ENCODE measurements around the gene RTN4R.

RTN4R gene

GRCh38 chr22:20203142-20203551, 65.0 kb downstream of the RTN4R start:
- in situ Hi-C loops (cut with MboI; ENCODE audit: low pct_unique_long_range_greater_than_20kb, low sequenced_read_pairs, unreplicated experiment), result no loop called here
- DNase-seq (ENCODE audit: low spot score), result no peak
- no peak for TF ChIP-seq CTCF (IDR thresholded peaks at IDR 0.05; ENCODE audit: extremely low read depth, insufficient read depth, missing control alignments)

GRCh38 chr22:20201837-20202392, 66.2 kb downstream of the RTN4R start:
- TF ChIP-seq CTCF (IDR thresholded peaks at IDR 0.05; ENCODE audit: extremely low read depth, insufficient read depth, missing control alignments), result no peak
- in situ Hi-C loops (cut with MboI; ENCODE audit: low pct_unique_long_range_greater_than_20kb, low sequenced_read_pairs, unreplicated experiment), result no loop called here
- no peak for DNase-seq (ENCODE audit: low spot score)

- in situ Hi-C loops (cut with MboI; ENCODE audit: low pct_unique_long_range_greater_than_20kb, low sequenced_read_pairs, unreplicated experiment), result no loop called here
These were observed 68.2 kb downstream of the RTN4R start for GRCh38 chr22:20199906-20200305.

GRCh38 chr22:20199413-20199842, 68.7 kb downstream of the RTN4R start:
- in situ Hi-C loops (cut with MboI; ENCODE audit: low pct_unique_long_range_greater_than_20kb, low sequenced_read_pairs, unreplicated experiment), result no loop called here
- DNase-seq (ENCODE audit: low spot score), result no peak
- TF ChIP-seq CTCF (IDR thresholded peaks at IDR 0.05; ENCODE audit: extremely low read depth, insufficient read depth, missing control alignments), result no peak

More at GRCh38 chr22:20199906-20200305, 68.2 kb downstream of the RTN4R start:
- no peak for TF ChIP-seq CTCF (IDR thresholded peaks at IDR 0.05; ENCODE audit: extremely low read depth, insufficient read depth, missing control alignments)
- DNase-seq (ENCODE audit: low spot score), result no peak

- DNase-seq (ENCODE audit: low spot score), result no peak
- in situ Hi-C loops (cut with MboI; ENCODE audit: low pct_unique_long_range_greater_than_20kb, low sequenced_read_pairs, unreplicated experiment), result no loop called here
- no peak for TF ChIP-seq CTCF (IDR thresholded peaks at IDR 0.05; ENCODE audit: extremely low read depth, insufficient read depth, missing control alignments)
These were observed 69.4 kb downstream of the RTN4R start for GRCh38 chr22:20198557-20199319.

- no peak for TF ChIP-seq CTCF (IDR thresholded peaks at IDR 0.05; ENCODE audit: extremely low read depth, insufficient read depth, missing control alignments)
- no peak for DNase-seq (ENCODE audit: low spot score)
- in situ Hi-C loops (cut with MboI; ENCODE audit: low pct_unique_long_range_greater_than_20kb, low sequenced_read_pairs, unreplicated experiment), result no loop called here
These were observed 70.6 kb downstream of the RTN4R start for GRCh38 chr22:20197407-20198030.

Data from GM13977 (cell line).